Measurements from ENCODE around the gene CMTM8.

DNA sequence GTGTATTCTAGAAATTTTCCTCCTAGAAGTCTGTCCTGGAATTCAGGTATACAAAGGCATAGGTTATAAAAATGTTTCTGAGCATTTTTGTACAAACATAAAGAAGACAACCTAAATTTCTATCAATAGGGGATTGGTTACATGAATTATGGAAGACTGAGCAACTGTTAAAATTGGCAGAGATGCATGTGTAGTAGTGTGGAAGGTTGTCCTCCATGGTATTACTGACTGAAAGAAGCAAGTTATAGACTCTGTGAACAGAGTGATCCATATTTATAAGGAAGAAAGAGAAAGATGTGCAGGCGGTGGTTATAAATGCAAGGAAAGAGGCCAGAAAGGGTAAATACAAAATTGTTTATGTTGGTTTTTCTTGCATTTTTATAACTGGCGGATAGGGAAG is 114.9 kb downstream of the CMTM8 start:
- TF ChIP-seq, protein P1, sequence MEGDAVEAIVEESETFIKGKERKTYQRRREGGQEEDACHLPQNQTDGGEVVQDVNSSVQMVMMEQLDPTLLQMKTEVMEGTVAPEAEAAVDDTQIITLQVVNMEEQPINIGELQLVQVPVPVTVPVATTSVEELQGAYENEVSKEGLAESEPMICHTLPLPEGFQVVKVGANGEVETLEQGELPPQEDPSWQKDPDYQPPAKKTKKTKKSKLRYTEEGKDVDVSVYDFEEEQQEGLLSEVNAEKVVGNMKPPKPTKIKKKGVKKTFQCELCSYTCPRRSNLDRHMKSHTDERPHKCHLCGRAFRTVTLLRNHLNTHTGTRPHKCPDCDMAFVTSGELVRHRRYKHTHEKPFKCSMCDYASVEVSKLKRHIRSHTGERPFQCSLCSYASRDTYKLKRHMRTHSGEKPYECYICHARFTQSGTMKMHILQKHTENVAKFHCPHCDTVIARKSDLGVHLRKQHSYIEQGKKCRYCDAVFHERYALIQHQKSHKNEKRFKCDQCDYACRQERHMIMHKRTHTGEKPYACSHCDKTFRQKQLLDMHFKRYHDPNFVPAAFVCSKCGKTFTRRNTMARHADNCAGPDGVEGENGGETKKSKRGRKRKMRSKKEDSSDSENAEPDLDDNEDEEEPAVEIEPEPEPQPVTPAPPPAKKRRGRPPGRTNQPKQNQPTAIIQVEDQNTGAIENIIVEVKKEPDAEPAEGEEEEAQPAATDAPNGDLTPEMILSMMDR (IDR thresholded peaks at IDR 0.05; ENCODE audit: low read depth, low read length) = no peak
- TF ChIP-seq POLR2A (IDR thresholded peaks at IDR 0.05; ENCODE audit: extremely low read depth, insufficient read length) = no peak

All from NB4 (cell line).